ENCODE data around the gene POLA2.
"Not testable (repeated sequence)": the region's sequence is repeated elsewhere in the genome, so short reads cannot be mapped to it uniquely, and the experiment has no call there.

The POLA2 gene

GRCh38 chr11:65310215-65310614, 48.5 kb downstream of the POLA2 start:
- no peak for DNase-seq

DNA sequence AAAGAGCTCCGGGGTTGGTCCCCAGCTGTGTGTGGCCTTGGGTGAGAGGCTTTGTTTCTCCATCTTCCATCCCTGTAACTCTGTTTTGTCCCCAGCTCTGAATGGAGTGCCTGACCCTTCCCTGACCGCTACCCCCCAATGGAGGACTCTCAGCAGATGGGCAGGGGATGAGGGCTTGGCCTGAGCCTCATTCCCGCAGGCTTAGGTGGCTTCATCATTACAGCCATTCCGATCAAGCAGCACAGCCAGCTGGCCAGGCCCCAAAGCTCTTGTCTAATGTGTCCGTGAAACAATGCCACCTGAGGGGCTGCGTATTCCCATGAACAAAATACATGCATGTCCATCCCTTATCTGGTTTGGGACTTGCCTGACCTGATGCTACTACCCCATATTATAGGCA, 49.0 kb downstream of the POLA2 start:
- no peak for DNase-seq

GRCh38 chr11:65311170-65311678, 49.5 kb downstream of the POLA2 start:
- DNase-seq = no peak

DNA sequence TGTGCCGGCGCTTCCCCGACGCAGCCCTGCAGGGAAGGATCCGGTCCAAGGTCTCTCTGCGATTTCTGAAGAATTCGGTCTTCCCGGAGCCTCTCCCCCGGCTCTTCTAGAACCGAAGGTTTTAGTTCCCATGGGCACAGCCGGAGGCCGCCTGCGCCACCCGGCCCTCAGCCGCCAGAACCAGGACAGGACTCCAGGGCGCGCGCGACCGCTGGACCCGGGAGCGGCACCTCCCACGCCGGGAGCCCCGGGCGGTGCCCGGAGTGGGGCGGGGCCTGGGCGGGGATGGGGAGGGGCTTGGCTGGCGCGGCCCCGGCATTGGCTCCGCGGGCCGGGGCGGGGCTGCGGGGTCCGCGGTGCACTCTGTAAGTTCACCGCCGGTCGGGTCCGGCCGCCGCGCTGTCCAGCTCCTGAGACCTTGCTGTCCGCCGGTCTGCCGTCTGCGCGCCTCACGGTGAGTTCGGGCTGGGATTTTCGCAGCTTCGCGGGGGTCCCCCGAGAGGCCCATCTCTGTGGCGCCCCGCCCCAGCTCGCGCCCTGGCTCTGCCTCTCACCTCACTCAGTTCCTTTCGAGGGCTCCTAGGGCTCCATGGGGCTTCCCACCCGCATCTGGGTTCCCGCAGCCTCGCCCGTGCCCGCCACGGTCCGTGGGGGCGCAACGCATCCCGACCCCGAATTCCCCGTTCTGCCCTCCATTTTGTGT, 52.9 kb downstream of the POLA2 start, which contains the start of gene CDC42EP2:
Gene CDC42EP2, plus strand, starts transcription at position 366 of the 703 bp plus-strand sequence. CDS start 6,033 bp downstream, outside the sequence.
- peak; percentile 61 for DNase-seq

DNA sequence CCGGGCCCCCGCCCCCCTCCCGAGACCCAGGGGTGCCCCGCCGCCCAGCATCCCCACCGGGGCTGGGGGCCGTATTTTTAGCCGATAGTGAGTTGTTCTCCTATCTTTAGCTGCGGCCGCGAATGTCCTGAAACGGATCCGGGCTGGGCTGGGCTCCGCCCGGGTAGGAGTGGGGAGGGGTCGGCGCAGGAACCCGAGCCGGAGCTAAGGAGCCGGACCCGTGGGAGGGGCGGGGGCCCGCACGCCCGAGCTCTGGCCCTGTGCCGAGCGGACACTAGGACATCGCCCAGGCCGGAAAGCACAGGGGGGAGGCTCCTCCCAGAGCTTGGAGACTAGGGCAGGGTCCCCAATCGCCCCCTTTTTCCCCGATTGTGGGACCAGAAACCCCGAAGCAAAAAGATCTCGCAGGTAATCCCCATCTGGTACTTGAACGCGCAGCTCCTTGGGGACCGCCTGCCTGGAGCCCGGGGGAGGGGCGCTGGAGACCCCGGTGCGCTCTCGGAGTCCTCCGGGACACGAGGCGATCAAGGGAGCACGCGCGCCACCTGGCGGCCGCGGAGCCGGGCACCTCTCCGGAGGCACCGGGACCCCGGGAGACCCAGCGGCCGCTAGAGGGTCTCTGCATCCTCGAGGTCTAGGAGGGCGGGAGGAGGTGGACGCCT, 53.6 kb downstream of the POLA2 start:
- DNase-seq = peak; percentile 73

DNA sequence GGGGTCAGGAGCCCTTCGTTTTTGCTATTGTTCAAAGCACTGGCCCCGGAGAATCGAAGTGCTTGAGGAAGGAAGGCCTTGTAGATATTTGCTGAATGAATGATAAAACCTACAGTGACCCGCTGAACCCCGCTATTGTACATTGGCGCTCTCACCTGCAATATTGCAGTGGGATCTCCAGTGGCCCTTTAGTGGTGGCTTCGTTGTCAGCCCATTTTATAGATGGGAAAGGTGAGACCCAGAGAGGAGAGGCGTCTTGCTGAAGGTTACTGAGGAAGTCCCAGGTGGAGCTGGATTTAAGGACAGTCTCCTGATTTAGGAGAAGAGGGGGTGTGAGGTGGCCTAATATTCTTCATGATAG, 54.1 kb downstream of the POLA2 start:
- DNase-seq = no peak

- DNase-seq = no peak
Observed at GRCh38 chr11:65316227-65317024, 54.7 kb downstream of the POLA2 start.

DNA sequence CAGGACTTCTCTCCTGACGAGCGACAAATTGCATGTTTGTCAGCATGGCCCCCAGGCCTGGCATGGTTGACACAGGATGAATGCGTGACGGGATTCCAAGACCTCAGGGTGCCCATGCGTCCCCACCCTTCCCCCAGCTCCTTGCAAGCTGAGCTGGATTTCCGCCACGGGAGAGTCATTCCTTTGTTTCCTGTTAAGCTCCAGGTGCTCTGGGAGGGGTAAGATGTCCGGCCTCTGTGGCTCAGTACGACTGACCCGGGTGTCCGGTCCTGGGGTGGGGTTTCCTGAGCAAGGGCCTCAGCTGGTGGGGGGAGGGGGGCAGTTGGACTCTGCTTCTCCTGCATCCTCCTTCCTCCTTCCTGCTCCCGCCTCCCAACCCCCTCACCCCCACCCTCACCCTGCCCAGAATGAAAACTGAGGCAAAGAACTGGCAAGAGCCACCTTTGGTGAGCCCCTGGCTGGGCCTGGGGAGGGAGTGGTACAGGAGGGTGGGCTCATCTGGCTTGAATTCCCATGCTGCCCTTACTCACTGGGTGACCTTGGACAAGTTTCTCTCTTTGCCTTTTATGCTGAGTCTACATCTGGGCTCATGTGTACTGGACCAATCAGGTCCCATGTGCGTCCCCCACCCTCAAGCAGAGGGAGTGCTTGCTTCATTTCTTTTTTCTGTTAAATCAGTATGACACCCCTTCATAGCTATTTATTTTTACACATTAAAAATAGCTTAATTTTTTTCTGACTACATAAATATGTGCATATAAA, 55.4 kb downstream of the POLA2 start:
- DNase-seq = no peak

DNA sequence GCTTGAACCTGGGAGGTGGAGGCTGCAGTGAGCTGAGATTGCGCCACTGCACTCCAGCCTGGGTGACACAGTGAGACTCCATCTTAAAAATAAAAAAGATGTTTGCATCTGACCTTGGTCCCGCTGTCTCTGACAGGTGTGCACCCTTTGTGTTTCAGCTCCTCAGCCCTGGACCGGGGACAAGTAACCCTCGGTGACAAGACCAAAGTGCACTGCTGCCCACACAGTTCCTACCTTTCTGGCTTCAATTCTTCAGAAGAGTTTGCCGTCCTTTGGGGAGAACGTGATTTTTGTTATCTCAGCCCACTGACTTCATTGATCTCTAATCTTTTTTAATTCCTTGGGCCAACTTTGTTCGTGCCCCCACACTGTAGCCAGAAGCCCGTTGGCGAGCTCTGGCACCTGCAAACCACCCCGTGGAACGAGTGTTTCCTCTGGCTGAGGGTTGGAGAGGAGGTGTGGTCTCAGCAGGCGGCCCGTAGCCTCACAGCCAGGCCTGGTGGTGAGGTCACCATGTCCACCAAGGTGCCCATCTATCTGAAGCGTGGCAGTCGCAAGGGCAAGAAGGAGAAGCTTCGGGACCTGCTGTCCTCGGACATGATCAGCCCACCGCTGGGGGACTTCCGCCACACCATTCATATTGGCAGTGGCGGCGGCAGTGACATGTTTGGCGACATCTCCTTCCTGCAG, 58.8 kb downstream of the POLA2 start:
- DNase-seq = no peak

DNA sequence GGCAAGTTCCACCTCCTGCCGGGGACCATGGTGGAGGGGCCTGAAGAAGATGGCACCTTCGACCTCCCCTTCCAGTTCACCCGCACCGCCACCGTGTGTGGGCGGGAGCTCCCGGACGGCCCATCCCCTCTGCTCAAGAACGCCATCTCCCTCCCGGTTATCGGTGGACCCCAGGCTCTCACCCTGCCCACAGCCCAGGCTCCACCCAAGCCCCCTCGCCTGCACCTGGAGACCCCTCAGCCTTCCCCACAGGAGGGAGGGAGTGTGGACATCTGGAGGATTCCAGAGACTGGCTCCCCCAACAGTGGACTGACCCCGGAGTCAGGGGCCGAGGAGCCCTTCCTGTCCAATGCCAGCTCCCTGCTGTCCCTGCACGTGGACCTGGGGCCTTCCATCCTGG, 59.3 kb downstream of the POLA2 start:
- DNase-seq = no peak

DNA sequence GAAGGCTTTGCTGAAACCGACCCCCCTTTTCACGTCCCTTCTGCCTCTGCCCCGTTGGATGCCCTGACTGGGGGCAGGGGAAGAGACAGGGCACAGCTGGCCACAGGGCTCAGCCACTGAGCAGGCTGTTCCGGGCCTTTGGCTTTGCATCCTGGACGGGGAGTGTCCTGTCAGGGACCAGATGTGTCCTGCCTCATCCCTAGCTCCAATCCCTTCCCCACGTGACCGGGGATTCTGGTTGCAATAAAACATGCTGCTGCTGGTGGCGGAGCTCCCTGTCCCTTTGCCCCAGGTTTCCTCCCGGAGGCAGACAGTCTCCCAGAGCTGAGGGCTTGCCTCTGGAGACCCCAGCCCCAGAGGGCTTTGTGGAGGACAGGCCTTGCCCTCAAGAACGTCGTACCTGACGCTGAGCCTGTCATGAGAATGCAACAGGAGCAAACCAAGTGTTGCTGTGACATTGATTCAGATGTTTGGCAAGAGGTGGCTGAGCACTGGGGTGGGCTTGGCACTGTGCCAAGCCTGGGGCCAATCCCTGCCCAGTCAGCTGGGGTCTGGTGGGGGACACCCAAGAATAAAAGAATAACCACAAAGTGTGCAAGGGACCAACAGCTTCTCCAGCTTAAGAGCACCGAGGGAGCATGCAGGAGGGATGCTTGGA, 60.2 kb downstream of the POLA2 start:
- no peak for DNase-seq

DNA sequence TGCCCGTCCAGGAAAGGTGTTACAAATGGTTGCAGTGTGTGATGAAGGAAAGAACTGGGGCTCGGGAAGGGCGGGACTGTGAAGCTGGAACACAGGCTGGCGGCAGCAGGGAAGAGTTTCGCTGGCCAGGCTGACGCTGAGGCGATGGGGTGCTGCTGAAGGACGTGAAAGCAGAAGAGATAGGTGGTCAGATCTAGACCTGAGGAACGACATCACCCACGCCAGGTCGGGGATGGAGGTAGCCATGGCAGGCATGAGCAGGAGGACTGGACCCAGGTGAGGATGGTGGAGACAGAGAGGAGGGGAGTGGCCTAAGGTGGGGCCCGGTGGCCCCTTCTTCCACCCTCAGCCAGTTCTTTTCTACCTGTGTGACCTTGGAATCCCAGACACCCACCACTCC, 62.1 kb downstream of the POLA2 start:
- no peak for DNase-seq

- no peak for DNase-seq
Observed at GRCh38 chr11:65325435-65325834, 63.7 kb downstream of the POLA2 start.

DNA sequence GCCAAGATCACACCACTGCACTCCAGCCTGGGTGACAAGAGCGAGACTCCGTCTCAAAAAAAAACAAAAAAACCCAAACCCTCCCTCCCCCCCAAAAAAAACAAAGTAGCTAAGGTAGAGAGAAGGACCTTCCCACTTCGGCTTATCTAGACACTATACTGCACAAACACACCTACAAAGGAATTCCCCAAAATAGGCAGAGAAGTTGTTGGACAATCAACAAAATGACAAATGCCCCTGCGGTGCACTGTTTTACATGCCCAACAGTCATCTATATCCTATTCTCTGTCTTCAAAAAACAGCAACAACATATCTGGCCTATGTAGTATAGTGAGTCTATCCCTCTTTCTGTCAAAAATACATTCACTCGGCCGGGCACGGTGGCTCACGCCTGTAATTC, 65.3 kb downstream of the POLA2 start:
- no peak for DNase-seq

DNA sequence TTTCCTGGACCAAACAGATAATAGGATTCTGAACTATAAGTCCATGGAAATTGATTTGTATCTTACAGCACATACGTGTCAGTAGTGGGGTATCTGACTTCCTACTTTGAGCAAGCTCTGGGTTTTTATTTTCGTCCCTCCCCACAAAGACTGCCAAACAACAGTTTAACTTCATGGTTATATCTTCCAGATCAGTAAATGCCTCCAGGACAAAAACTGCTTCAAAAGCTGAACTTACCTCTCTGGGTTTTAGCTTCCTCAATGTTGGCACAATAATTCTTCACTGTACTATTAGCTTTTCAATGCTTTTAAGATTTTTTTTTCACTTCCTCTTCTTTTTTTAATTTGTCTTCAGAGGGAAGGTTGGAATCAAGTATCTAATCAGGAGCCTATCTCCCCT, 67.7 kb downstream of the POLA2 start:
- DNase-seq = no peak

- DNase-seq = peak; percentile 82
Observed at GRCh38 chr11:65329944-65330403, 68.2 kb downstream of the POLA2 start.

DNA sequence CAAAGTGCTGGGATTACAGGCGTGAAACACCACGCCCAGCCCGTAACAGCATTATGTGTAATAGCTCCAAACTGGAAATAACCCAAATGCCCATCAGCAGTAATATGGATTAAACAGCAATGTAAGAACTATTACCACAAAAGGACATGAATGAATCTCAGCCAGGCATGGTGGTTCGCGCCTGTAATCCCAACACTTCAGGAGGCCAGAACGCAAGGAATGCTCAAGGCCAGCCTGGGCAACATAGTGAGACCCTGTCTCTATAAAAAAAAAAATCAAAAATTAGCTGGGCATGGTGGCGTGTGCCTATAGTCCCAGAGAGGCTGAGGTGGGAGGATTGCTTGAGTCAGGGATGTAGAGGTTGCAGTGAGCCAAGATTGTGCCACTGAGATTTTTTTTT, 68.8 kb downstream of the POLA2 start:
- no peak for DNase-seq

DNA sequence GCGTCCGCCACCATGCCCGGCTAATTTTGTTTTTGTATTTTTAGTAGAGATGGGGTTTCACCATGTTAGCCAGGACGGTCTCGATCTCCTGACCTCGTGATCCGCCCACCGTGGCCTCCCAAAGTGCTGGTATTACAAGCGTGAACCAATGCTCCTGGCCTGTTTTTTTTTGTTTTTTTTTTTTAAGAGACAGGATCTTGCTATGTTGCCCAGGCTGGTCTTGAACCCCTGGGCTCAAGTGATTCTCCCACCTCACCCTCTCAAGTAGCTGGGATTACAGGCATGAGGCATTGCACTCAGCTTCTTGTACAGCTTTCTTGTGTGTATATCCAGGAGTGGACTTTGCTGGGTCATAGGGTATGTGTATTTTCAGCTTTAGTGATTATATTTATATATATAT, 70.8 kb downstream of the POLA2 start:
- not testable (repeated sequence) for DNase-seq

- DNase-seq = no peak
Observed at GRCh38 chr11:65334696-65335295, 73.0 kb downstream of the POLA2 start.

DNA sequence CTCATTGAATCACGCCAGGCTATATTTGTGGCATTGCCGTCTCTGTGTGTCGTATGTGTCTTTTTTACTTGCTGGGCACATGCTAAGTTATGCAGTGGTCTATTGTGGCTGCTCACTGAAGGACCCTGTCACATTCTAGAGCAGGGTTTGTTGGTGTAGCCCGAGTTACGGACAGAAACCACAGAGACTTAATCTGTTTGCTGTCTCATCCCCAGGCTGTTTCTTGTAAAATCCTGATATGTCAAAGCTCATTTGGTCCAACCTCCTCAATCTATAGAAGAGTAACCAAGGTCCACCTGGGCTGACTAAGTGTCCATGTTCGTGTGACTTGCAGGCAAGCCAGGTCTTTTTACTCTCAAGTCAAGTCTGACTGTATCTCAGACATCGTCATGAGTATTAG, 76.9 kb downstream of the POLA2 start:
- DNase-seq = no peak

GRCh38 chr11:65340226-65340625, 78.5 kb downstream of the POLA2 start:
- no peak for DNase-seq
